ENCODE data around the gene RALGDS. TPM values are rescaled to one million over a fixed set of nuclear protein-coding genes. Genes with fewer than 3 reads are reported as not detected.
A peak's percentile ranks its signal among the peaks of the same experiment; 100 is the strongest.

Gene RALGDS
- polyA plus RNA-seq, 4 donors: 33.0 to 49.0 (median 35.7) TPM

GRCh38 chr9:133103987-133104505 is 17.0 kb downstream of the RALGDS start:
- 67 to 84% (median 80%) methylated on average over 11 to 12 of the region's 12 CpGs for WGBS, 3 donors
- FAIRE-seq: no peak
- Histone ChIP-seq H3K9me3 (ENCODE audit: control insufficient read depth in 2 of 2, insufficient read depth in 1 of 2, low read depth in 1 of 2, low read length in 1 of 2) (no peaks in the 10 kb centered on the region), H3K4me3 (ENCODE audit: low read depth in 1 of 3, low read length in 3 of 3) (no peak overlapping the region), H3K27me3 (ENCODE audit: control insufficient read depth in 3 of 3, insufficient read depth in 3 of 3, low read length in 3 of 3) (no peaks in the 10 kb centered on the region), H3K36me3 (ENCODE audit: control insufficient read depth in 3 of 3, insufficient read depth in 2 of 3, low read depth in 1 of 3, low read length in 3 of 3) (peaks cover 38 to 97% (median 59%) of the 10 kb centered on the region in 3 donors), H3K4me1 (ENCODE audit: control insufficient read depth in 3 of 3, insufficient read depth in 2 of 3, low read depth in 1 of 3, low read length in 2 of 3) (peaks cover 0 to 4% (median 0%) of the 10 kb centered on the region in 3 donors), H3K27ac (ENCODE audit: low read depth in 1 of 3, low read length in 2 of 3) (peak overlapping the region in 1 of 3 donors; percentile 42)
- no peak for DNase-seq

- 29 to 47% (median 47%) methylated on average over 14 of the region's 14 CpGs for WGBS, 3 donors
- H3K36me3 ChIP-seq (ENCODE audit: control insufficient read depth in 3 of 3, insufficient read depth in 2 of 3, low read depth in 1 of 3, low read length in 3 of 3): peaks cover 42 to 97% (median 61%) of the 10 kb centered on the region in 3 donors
- peaks cover 0 to 6% of the 10 kb centered on the region in 2 donors for H3K9me3 ChIP-seq (ENCODE audit: control insufficient read depth in 2 of 2, insufficient read depth in 1 of 2, low read depth in 1 of 2, low read length in 1 of 2)
- FAIRE-seq: no peak
- no peaks in the 10 kb centered on the region for H3K27me3 ChIP-seq (ENCODE audit: control insufficient read depth in 3 of 3, insufficient read depth in 3 of 3, low read length in 3 of 3)
- peaks cover 0 to 4% (median 3%) of the 10 kb centered on the region in 3 donors for H3K4me1 ChIP-seq (ENCODE audit: control insufficient read depth in 3 of 3, insufficient read depth in 2 of 3, low read depth in 1 of 3, low read length in 2 of 3)
- peak; percentile 62 to 69 for DNase-seq
- H3K4me3 ChIP-seq (ENCODE audit: low read depth in 1 of 3, low read length in 3 of 3): no peak overlapping the region
- peak overlapping the region in 2 of 3 donors; percentile 41 to 42 for H3K27ac ChIP-seq (ENCODE audit: low read depth in 1 of 3, low read length in 2 of 3)
Measured at GRCh38 chr9:133103183-133103986, 17.7 kb downstream of the RALGDS start.

- Histone ChIP-seq H3K27ac (ENCODE audit: low read depth in 1 of 3, low read length in 2 of 3) (no peak overlapping the region), H3K4me1 (ENCODE audit: control insufficient read depth in 3 of 3, insufficient read depth in 2 of 3, low read depth in 1 of 3, low read length in 2 of 3) (peaks cover 0 to 4% (median 3%) of the 10 kb centered on the region in 3 donors), H3K4me3 (ENCODE audit: low read depth in 1 of 3, low read length in 3 of 3) (no peak overlapping the region), H3K9me3 (ENCODE audit: control insufficient read depth in 2 of 2, insufficient read depth in 1 of 2, low read depth in 1 of 2, low read length in 1 of 2) (peaks cover 0 to 13% of the 10 kb centered on the region in 2 donors), H3K36me3 (ENCODE audit: control insufficient read depth in 3 of 3, insufficient read depth in 2 of 3, low read depth in 1 of 3, low read length in 3 of 3) (peaks cover 43 to 95% (median 52%) of the 10 kb centered on the region in 3 donors), H3K27me3 (ENCODE audit: control insufficient read depth in 3 of 3, insufficient read depth in 3 of 3, low read length in 3 of 3) (no peaks in the 10 kb centered on the region)
- WGBS, 3 donors: 94 to 96% (median 96%) methylated on average over 20 to 21 of the region's 21 CpGs
- no peak for FAIRE-seq
- no peak for DNase-seq
Measured at GRCh38 chr9:133102190-133103021, 18.6 kb downstream of the RALGDS start.

- DNase-seq: no peak
- no peak overlapping the region for H3K4me3 ChIP-seq (ENCODE audit: low read depth in 1 of 3, low read length in 3 of 3)
- H3K9me3 ChIP-seq (ENCODE audit: control insufficient read depth in 2 of 2, insufficient read depth in 1 of 2, low read depth in 1 of 2, low read length in 1 of 2): peaks cover 0 to 21% of the 10 kb centered on the region in 2 donors
- WGBS, 3 donors: 95 to 96% (median 96%) methylated on average over 32 of the region's 32 CpGs
- no peaks in the 10 kb centered on the region for H3K27me3 ChIP-seq (ENCODE audit: control insufficient read depth in 3 of 3, insufficient read depth in 3 of 3, low read length in 3 of 3)
- FAIRE-seq: no peak
- peaks cover 0 to 4% (median 3%) of the 10 kb centered on the region in 3 donors for H3K4me1 ChIP-seq (ENCODE audit: control insufficient read depth in 3 of 3, insufficient read depth in 2 of 3, low read depth in 1 of 3, low read length in 2 of 3)
- H3K27ac ChIP-seq (ENCODE audit: low read depth in 1 of 3, low read length in 2 of 3): no peak overlapping the region
- peaks cover 41 to 93% (median 47%) of the 10 kb centered on the region in 3 donors for H3K36me3 ChIP-seq (ENCODE audit: control insufficient read depth in 3 of 3, insufficient read depth in 2 of 3, low read depth in 1 of 3, low read length in 3 of 3)
Measured at GRCh38 chr9:133101356-133102189, 19.5 kb downstream of the RALGDS start.

GRCh38 chr9:133100506-133101355 is 20.3 kb downstream of the RALGDS start:
- H3K9me3 ChIP-seq (ENCODE audit: control insufficient read depth in 2 of 2, insufficient read depth in 1 of 2, low read depth in 1 of 2, low read length in 1 of 2): peaks cover 0 to 23% of the 10 kb centered on the region in 2 donors
- H3K4me1 ChIP-seq (ENCODE audit: control insufficient read depth in 3 of 3, insufficient read depth in 2 of 3, low read depth in 1 of 3, low read length in 2 of 3): peaks cover 0 to 4% (median 3%) of the 10 kb centered on the region in 3 donors
- H3K4me3 ChIP-seq (ENCODE audit: low read depth in 1 of 3, low read length in 3 of 3): no peak overlapping the region
- FAIRE-seq: no peak
- peak overlapping the region in 1 of 3 donors; percentile 56 for H3K27ac ChIP-seq (ENCODE audit: low read depth in 1 of 3, low read length in 2 of 3)
- H3K36me3 ChIP-seq (ENCODE audit: control insufficient read depth in 3 of 3, insufficient read depth in 2 of 3, low read depth in 1 of 3, low read length in 3 of 3): peaks cover 38 to 85% (median 42%) of the 10 kb centered on the region in 3 donors
- H3K27me3 ChIP-seq (ENCODE audit: control insufficient read depth in 3 of 3, insufficient read depth in 3 of 3, low read length in 3 of 3): no peaks in the 10 kb centered on the region
- no peak for DNase-seq
- 86 to 95% (median 87%) methylated on average over 12 to 13 of the region's 13 CpGs for WGBS, 3 donors

GRCh38 chr9:133099726-133100505 is 21.1 kb downstream of the RALGDS start:
- Histone ChIP-seq H3K9me3 (ENCODE audit: control insufficient read depth in 2 of 2, insufficient read depth in 1 of 2, low read depth in 1 of 2, low read length in 1 of 2) (peaks cover 0 to 25% of the 10 kb centered on the region in 2 donors), H3K4me1 (ENCODE audit: control insufficient read depth in 3 of 3, insufficient read depth in 2 of 3, low read depth in 1 of 3, low read length in 2 of 3) (peaks cover 0 to 4% (median 3%) of the 10 kb centered on the region in 3 donors), H3K27ac (ENCODE audit: low read depth in 1 of 3, low read length in 2 of 3) (peak overlapping the region in 1 of 3 donors; percentile 57), H3K4me3 (ENCODE audit: low read depth in 1 of 3, low read length in 3 of 3) (no peak overlapping the region), H3K27me3 (ENCODE audit: control insufficient read depth in 3 of 3, insufficient read depth in 3 of 3, low read length in 3 of 3) (no peaks in the 10 kb centered on the region), H3K36me3 (ENCODE audit: control insufficient read depth in 3 of 3, insufficient read depth in 2 of 3, low read depth in 1 of 3, low read length in 3 of 3) (peaks cover 38 to 78% (median 39%) of the 10 kb centered on the region in 3 donors)
- no peak for FAIRE-seq
- DNase-seq: peak in 1 of 2 donors; percentile 37
- WGBS, 3 donors: 89 to 93% (median 92%) methylated on average over 12 of the region's 12 CpGs

- Histone ChIP-seq H3K27ac (ENCODE audit: low read depth in 1 of 3, low read length in 2 of 3) (no peak overlapping the region), H3K27me3 (ENCODE audit: control insufficient read depth in 3 of 3, insufficient read depth in 3 of 3, low read length in 3 of 3) (no peaks in the 10 kb centered on the region), H3K4me1 (ENCODE audit: control insufficient read depth in 3 of 3, insufficient read depth in 2 of 3, low read depth in 1 of 3, low read length in 2 of 3) (peaks cover 0 to 4% (median 3%) of the 10 kb centered on the region in 3 donors), H3K9me3 (ENCODE audit: control insufficient read depth in 2 of 2, insufficient read depth in 1 of 2, low read depth in 1 of 2, low read length in 1 of 2) (peaks cover 0 to 32% of the 10 kb centered on the region in 2 donors), H3K36me3 (ENCODE audit: control insufficient read depth in 3 of 3, insufficient read depth in 2 of 3, low read depth in 1 of 3, low read length in 3 of 3) (peaks cover 36 to 70% (median 37%) of the 10 kb centered on the region in 3 donors), H3K4me3 (ENCODE audit: low read depth in 1 of 3, low read length in 3 of 3) (no peak overlapping the region)
- WGBS, 3 donors: 73 to 89% (median 76%) methylated on average over 5 of the region's 5 CpGs
- no peak for DNase-seq
- no peak for FAIRE-seq
Measured at GRCh38 chr9:133098871-133099270, 22.2 kb downstream of the RALGDS start.
